ENCODE results near the gene ALMS1. TPM values are rescaled to one million over a fixed set of nuclear protein-coding genes. Genes with fewer than 3 reads are reported as not detected.

ALMS1 gene
- total RNA-seq, 2 donors from 2014 or later: 52.4 to 56.1 TPM

GRCh38 chr2:73414696-73415095 is 29.1 kb downstream of the ALMS1 start:
- H3K36me3 Mint-ChIP-seq (ENCODE audit: low read depth): peaks cover 27% of the 10 kb centered on the region
- Histone ChIP-seq H3K4me3 (ENCODE audit: low read length) (no peak overlapping the region), H3K36me3 (ENCODE audit: control insufficient read depth, insufficient read depth, low read length) (peaks cover 15% of the 10 kb centered on the region), H3K9ac (ENCODE audit: extremely low read depth, low read length, poor library complexity, severe bottlenecking) (no peak overlapping the region), H3K27ac (ENCODE audit: low read depth, low read length) (no peak overlapping the region), H3K27me3 (ENCODE audit: control insufficient read depth, insufficient read depth, low read length, poor library complexity, severe bottlenecking) (no peaks in the 10 kb centered on the region), H3K4me1 (ENCODE audit: control insufficient read depth, insufficient read depth, low read length) (no peaks in the 10 kb centered on the region), H3K9me3 (ENCODE audit: control insufficient read depth, low read length) (peaks cover 8% of the 10 kb centered on the region)
- 95% methylated on average over 3 of the region's 3 CpGs; no CpG with 5 or more reads in 1 of the 2 experiments for WGBS, 2 experiments (ENCODE audit: insufficient coverage in 1 of 2, insufficient read length in 1 of 2)
- no peaks in the 10 kb centered on the region for H3K9me3 Mint-ChIP-seq
- H3K4me3 Mint-ChIP-seq: no peak overlapping the region
- no peak for DNase-seq
- TF ChIP-seq CTCF (conservative IDR thresholded peaks at IDR 0.05): no peak
- H3K4me1 Mint-ChIP-seq: peaks cover 11% of the 10 kb centered on the region
- no peak overlapping the region for H3K27ac Mint-ChIP-seq
- H3K27me3 Mint-ChIP-seq (ENCODE audit: insufficient read depth): no peaks in the 10 kb centered on the region

DNA sequence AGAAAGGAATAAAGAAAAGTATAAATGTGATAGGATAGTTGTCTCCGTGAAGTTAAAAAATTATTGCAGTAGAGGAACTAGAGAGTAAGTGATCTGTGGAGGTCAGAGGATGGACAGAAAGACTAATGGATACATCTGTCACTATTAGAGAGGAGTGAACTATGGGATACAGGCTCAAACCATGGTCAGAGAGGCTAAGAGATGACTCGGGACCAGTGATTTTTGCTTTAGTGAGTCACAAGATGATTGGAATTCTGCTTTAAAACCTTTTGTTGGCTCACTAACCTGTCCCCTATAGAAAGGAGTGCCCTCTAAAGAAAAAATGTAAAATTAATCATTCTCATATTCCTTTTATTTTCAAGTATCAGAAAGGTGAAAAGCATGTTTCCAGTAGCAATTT is 30.3 kb downstream of the ALMS1 start:
- Histone ChIP-seq H3K9ac (ENCODE audit: extremely low read depth, low read length, poor library complexity, severe bottlenecking) (no peak overlapping the region), H3K4me3 (ENCODE audit: low read length) (no peak overlapping the region), H3K27me3 (ENCODE audit: control insufficient read depth, insufficient read depth, low read length, poor library complexity, severe bottlenecking) (no peaks in the 10 kb centered on the region), H3K9me3 (ENCODE audit: control insufficient read depth, low read length) (no peaks in the 10 kb centered on the region), H3K27ac (ENCODE audit: low read depth, low read length) (no peak overlapping the region), H3K4me1 (ENCODE audit: control insufficient read depth, insufficient read depth, low read length) (no peaks in the 10 kb centered on the region), H3K36me3 (ENCODE audit: control insufficient read depth, insufficient read depth, low read length) (peaks cover 15% of the 10 kb centered on the region)
- peaks cover 20% of the 10 kb centered on the region for H3K36me3 Mint-ChIP-seq (ENCODE audit: low read depth)
- no peak for TF ChIP-seq CTCF (conservative IDR thresholded peaks at IDR 0.05)
- H3K27ac Mint-ChIP-seq: no peak overlapping the region
- no peak for DNase-seq
- WGBS, 2 experiments (ENCODE audit: insufficient coverage in 1 of 2, insufficient read length in 1 of 2): 95 to 100% methylated on average over 2 of the region's 2 CpGs
- no peaks in the 10 kb centered on the region for H3K9me3 Mint-ChIP-seq
- peaks cover 11% of the 10 kb centered on the region for H3K4me1 Mint-ChIP-seq
- H3K27me3 Mint-ChIP-seq (ENCODE audit: insufficient read depth): no peaks in the 10 kb centered on the region
- H3K4me3 Mint-ChIP-seq: no peak overlapping the region

- peaks cover 11% of the 10 kb centered on the region for H3K4me1 Mint-ChIP-seq
- TF ChIP-seq CTCF (conservative IDR thresholded peaks at IDR 0.05): no peak
- H3K9ac ChIP-seq (ENCODE audit: extremely low read depth, low read length, poor library complexity, severe bottlenecking): no peak overlapping the region
- H3K36me3 Mint-ChIP-seq (ENCODE audit: low read depth): peaks cover 9% of the 10 kb centered on the region
- H3K27me3 ChIP-seq (ENCODE audit: control insufficient read depth, insufficient read depth, low read length, poor library complexity, severe bottlenecking): no peaks in the 10 kb centered on the region
- no peak overlapping the region for H3K4me3 Mint-ChIP-seq
- no peak overlapping the region for H3K27ac ChIP-seq (ENCODE audit: low read depth, low read length)
- H3K4me3 ChIP-seq (ENCODE audit: low read length): no peak overlapping the region
- no peak for DNase-seq
- H3K36me3 ChIP-seq (ENCODE audit: control insufficient read depth, insufficient read depth, low read length): peaks cover 21% of the 10 kb centered on the region
- H3K9me3 ChIP-seq (ENCODE audit: control insufficient read depth, low read length): no peaks in the 10 kb centered on the region
- no peaks in the 10 kb centered on the region for H3K9me3 Mint-ChIP-seq
- no peaks in the 10 kb centered on the region for H3K27me3 Mint-ChIP-seq (ENCODE audit: insufficient read depth)
- WGBS, 2 experiments (ENCODE audit: insufficient coverage in 1 of 2, insufficient read length in 1 of 2): 94 to 96% methylated on average over 6 to 7 of the region's 7 CpGs
- H3K27ac Mint-ChIP-seq: no peak overlapping the region
- no peaks in the 10 kb centered on the region for H3K4me1 ChIP-seq (ENCODE audit: control insufficient read depth, insufficient read depth, low read length)
Measured at GRCh38 chr2:73418343-73418742, 32.7 kb downstream of the ALMS1 start.
